Breast epithelium (tissue), 3 donors: ENCODE data around the gene OR4M2.
"Not testable (repeated sequence)": the region's sequence is repeated elsewhere in the genome, so short reads cannot be mapped to it uniquely, and the experiment has no call there.

Experiments
- CTCF ChIP-seq, 3 donors: fragments of 450-650 bp; IDR thresholded peaks; one replicate each; pipeline ENCODE4 v1.5.1; 2016 to 2017; ENCODE audit warnings: antibody characterized with exemption in 3 of 3, mild to moderate bottlenecking in 3 of 3, moderate library complexity in 3 of 3
- POLR2A ChIP-seq: fragments of 450-650 bp; IDR thresholded peaks from one replicate; pipeline ENCODE4 v1.6.1; 2016; ENCODE audit warnings: antibody characterized with exemption, mild to moderate bottlenecking, moderate library complexity
- POLR2AphosphoS5 ChIP-seq, 3 donors: sonication (generic); formaldehyde crosslinking; IDR thresholded peaks; one replicate each; pipeline ENCODE4 v1.6.1; 2017; ENCODE audit warnings: antibody characterized with exemption in 3 of 3

- not testable (repeated sequence) for TF ChIP-seq CTCF (IDR thresholded peaks at IDR 0.05); POLR2A; POLR2AphosphoS5 (IDR thresholded peaks at IDR 0.05)
Measured at GRCh38 chr15:22081386-22081785, 1.1 kb downstream of the OR4M2 start.
